CD4-positive, alpha-beta T cell treated with Interleukin-17A for 4 hours (primary cell): Measurements from ENCODE around the gene UNC45A.
"Not testable (repeated sequence)": the region's sequence is repeated elsewhere in the genome, so short reads cannot be mapped to it uniquely, and the experiment has no call there.

Experiments
- DNase-seq: peaks from one replicate; pipeline ENCODE4 v3.0.0-alpha.2; 2020; ENCODE audit warnings: mixed read lengths

UNC45A gene

DNA sequence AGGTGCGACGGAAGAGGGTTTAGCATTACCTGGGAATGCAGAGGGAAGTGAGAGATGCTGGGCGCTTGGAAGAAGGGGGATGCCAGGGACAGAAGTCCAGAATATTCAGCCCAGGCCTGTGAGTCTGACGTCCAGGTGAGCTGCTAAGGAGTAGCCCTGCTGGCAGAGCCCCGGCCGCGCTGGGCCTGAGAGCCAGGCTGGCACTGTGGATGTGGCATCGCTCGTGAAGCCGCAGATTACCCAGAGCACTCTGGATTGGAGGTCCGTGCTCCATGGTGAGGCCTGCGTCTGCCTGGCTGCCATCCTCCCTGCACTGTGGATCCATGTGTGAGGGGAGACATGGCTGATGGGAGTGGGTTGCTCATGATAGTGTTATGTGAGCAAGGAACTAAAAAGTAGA, 17.5 kb upstream of the UNC45A start:
- DNase-seq: no peak

DNA sequence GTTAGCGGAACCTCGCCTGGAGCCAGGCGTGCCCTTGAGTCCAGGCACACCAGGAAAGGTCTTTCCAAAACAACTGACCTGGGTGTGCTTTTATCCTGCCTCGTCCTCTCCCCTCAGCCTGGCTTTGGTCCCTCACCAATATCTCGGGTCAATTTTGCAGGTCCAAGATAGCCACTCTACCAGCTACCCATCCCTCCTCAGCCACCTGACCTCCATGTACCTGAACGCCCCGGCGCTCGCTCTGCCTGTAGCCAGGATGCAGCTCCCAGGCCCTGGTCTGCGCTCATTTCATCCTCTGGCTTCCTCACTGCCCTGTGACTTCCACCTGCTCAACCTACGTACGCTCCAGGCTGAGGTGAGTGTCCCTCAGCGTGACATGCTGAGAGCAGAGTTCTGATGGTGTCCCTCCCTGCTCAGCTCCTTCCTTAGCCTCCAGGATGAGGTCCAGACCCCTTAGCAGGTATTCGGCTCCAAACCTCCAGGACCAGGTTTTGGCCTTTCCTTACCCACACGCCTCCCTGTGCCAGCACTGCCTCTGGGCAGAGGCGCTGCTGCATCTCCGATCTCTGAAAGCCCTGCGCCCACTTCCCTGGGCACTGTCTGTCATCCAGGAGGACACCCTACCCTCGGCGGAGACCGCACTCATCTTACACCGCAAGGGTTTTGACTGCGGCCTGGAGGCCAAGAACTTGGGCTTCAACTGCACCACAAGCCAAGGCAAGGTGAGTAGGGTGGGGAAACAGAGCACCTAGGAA, 16.9 kb upstream of the UNC45A start:
- no peak for DNase-seq

- DNase-seq: no peak
Measured at GRCh38 chr15:90918835-90919234, 16.2 kb upstream of the UNC45A start.

DNA sequence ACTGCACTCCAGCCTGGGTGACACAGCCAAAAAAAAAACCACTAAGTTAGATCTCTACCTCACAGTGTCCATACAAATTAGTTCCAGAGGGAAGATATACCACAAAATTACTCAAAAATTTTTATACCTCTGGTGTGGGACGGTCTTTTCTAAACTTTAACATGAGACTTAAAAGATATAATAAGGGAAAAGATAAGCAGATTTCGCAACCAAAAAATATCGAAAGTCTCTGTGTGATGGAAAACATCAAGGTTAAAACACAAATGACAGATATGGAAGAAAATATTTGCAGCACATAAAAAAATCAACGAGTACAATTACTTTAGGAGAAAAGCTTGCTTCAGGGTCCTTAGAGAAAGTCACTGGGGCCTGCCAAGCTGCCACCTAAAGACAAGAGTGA, 13.2 kb upstream of the UNC45A start:
- no peak for DNase-seq

- DNase-seq: not testable (repeated sequence)
Measured at GRCh38 chr15:90922712-90923322, 12.3 kb upstream of the UNC45A start.

- DNase-seq: no peak
Measured at GRCh38 chr15:90924375-90924774, 10.7 kb upstream of the UNC45A start.

DNA sequence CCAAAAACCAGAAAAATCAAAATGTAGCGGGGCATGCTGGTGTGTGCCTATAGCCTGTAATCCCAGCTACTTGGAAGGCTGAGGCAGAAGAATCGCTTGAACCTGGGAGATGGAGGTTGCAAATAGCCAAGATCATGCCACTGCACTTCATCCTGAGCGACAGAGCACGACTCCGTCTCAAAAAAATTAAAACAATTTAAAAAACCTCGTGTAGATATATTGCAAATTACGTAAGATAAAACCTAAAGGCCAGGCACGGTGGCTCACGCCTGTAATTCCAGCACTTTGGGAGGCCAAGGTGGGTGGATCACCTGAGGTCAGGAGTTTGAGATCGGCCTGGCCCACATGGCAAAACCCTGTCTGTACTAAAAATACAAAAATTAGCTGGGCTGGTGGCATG, 8.3 kb upstream of the UNC45A start:
- DNase-seq: not testable (repeated sequence)

GRCh38 chr15:90928106-90928505, 7.0 kb upstream of the UNC45A start:
- DNase-seq: not testable (repeated sequence)

DNA sequence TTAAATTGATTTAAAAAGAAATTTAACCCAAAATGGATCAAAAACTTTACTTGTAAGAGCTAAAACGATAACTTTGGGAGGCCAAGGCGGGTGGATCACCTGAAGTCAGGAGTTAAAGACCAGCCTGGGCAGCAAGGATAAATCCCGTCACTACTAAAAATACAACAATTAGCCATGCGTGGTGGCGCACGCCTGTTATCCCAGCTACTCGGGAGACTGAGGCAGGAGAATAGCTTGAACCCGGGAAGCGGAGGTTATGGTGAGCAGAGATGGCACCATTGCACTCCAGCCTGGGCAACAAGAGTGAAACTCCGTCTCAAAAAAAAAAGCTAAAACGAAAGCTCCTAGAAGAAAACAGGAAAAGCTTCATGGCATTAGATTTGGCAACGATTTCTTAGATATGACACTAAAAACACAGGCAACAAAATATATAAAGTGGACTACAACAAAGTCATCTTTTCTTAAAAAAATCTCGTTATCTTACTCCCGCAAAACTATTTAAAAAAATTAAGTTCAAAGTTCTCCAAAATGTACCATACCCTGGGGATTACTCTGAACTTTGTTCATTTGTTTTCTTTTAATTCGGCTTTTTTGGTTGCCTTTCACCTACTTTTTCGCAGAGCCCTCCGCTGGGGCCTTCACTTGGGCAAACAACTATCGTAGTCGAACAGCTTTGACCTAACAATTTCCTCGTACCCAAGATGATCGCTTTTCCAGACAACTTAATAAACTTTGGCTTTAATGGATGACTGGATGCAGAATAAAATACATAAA, 5.7 kb upstream of the UNC45A start:
- no peak for DNase-seq

- no peak for DNase-seq
Measured at GRCh38 chr15:90930861-90931574, 4.1 kb upstream of the UNC45A start.

DNA sequence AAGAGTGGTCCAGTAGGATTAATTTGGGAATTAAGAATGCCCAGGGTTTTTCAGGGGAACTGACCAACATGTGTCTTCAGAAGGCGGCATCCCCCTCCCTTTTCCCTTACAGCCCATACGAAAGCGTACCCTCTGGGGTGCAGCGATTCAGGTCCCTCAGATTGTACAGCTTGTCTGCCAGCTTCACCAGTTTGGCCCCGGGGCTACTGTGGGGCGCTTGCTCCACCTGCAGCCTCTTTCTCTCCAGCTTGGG, 3.6 kb upstream of the UNC45A start:
- DNase-seq: no peak

DNA sequence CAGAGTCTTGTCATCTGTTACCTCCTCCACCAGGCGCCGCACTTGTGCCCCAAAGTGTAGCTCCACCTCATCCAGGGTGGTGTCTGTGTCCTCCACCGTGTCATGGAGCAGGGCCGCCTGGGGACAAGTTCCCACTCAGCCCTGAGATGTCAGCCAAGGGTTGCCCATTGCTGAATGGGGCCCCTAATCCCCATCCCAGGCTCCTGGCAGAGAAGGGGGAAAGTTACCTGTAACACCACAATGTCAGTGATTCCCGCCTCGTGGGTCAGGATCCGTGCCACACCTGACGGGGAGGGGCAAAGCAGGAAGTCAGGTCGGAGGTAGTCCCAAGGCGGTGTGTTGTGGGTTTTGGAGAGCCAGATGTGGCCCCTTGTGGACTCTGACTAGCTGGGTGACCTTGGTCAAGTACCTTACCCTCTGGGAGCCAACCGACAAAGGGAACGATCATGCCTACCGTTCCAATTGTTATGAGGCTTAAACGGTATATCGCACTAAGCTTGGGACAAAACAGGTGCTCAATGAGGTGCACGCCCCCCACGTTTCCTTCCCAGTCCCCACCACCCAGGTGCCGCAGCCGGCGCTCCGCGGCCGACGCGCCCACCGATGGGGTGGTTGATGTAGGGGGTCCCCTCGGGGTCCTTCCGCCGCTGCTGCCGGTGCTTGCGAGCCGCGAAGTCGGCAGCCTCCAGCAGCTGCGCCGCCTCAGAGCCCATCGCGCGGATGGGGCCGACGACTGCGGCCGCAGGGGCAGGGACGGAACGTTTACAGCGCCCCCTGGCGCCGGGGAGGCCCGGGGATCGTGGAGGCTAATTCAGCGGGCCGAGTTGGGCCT, 3.0 kb upstream of the UNC45A start, which contains the start of gene HDDC3:
HDDC3 (minus strand) TSS at position 722 of the 832 bp plus-strand sequence; CDS start at position 713, 9 bp downstream.
- peak; percentile 94 for DNase-seq

GRCh38 chr15:90932660-90932991, 2.5 kb upstream of the UNC45A start:
- DNase-seq: no peak

DNA sequence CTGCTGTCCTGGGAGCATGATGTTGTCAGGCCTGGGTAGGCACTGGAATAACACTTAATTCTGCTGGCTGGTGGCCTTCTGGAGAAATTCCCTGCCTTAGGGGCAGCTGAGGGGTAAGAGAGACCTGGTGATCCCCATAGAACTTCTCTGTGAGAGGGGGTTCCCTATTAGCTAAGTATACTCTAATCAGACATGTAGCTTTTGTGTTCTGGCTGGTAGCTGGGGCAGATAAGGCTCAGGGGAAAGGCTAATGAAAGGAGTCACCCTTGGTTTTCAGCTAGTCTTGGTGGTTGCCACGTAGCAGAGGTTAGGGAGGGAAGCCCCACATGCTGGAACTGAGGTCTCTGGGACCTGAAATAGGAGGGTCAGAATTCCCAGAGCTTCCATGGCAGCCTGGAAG, 1.8 kb upstream of the UNC45A start:
- no peak for DNase-seq

- peak; percentile 90 for DNase-seq
Measured at GRCh38 chr15:90934256-90934948, 683 bp upstream of the UNC45A start.

- no peak for DNase-seq
Measured at GRCh38 chr15:90936823-90937222, 1.7 kb downstream of the UNC45A start.

DNA sequence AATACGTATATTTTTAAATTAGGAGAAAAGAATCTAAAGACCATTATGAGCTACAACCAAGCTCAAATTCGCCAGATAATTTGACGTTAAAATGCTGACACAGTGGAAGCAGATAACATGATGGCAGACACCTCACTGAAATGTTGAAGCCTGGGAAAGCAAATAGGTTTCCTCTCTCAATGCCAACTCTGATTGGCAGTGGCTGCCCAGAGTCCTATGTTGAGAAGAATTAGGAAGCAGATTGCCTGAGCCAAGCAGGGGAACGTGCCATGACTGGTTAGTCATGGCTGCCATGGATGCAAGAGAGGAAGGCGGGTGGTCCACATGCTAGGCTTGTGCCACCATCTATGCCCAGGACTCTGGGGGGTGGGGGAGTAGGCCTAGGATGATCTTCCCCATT, 3.2 kb downstream of the UNC45A start:
- DNase-seq: no peak

GRCh38 chr15:90939756-90940155, 4.7 kb downstream of the UNC45A start:
- no peak for DNase-seq

GRCh38 chr15:90941038-90941437, 6.0 kb downstream of the UNC45A start:
- DNase-seq: no peak

- DNase-seq: no peak
Measured at GRCh38 chr15:90942354-90943120, 7.5 kb downstream of the UNC45A start.

DNA sequence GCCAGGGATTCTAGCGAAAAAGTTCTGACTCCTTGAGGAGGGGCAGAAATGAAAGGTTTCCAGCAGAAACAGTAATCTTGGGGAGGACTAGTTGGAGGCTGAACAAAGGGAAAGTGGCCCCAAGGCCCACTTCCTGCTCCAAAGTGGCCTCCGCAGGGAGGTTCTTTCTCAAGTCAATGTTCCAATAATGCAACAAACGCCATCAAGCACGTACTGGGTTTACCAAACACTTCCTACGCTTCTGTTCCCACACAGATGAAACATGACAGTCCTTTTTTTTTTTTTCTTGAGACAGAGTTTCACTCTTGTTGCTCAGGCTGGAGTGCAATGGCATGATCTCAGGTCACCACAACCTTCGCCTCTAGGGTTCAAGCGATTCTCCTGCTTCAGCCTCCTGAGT, 10.0 kb downstream of the UNC45A start:
- no peak for DNase-seq
